ENCODE results near the gene SAT2. TPM values are rescaled to one million over a fixed set of nuclear protein-coding genes. Genes with fewer than 3 reads are reported as not detected.

Gene SAT2
- 10 to 100 TPM; 15.4 to 15.5 TPM for total RNA-seq

GRCh38 chr17:7627250-7628121, at the start of gene SAT2:
TSS of gene SAT2 (minus strand) at chr17:7627821. CDS start at chr17:7627635, 186 bp downstream.
- no peaks in the 10 kb centered on the region for H3K9me3 Mint-ChIP-seq
- peaks cover 13% of the 10 kb centered on the region for H3K4me1 Mint-ChIP-seq

GRCh38 chr17:7676533-7676932, 48.9 kb upstream of the SAT2 start:
- H3K9me3 Mint-ChIP-seq: peaks cover 9% of the 10 kb centered on the region
- H3K27me3 Mint-ChIP-seq: no peaks in the 10 kb centered on the region
- no peak overlapping the region for H3K27ac Mint-ChIP-seq
- peaks cover 2% of the 10 kb centered on the region for H3K4me1 Mint-ChIP-seq
- no peak overlapping the region for H3K4me3 Mint-ChIP-seq
- no peak for DNase-seq
- H3K36me3 Mint-ChIP-seq: peaks cover 32% of the 10 kb centered on the region

More at GRCh38 chr17:7627250-7628121, at the start of gene SAT2:
- no peaks in the 10 kb centered on the region for H3K27me3 Mint-ChIP-seq
- peak; percentile 83 for DNase-seq
- H3K27ac Mint-ChIP-seq: peak within 1 kb of the TSS; percentile 58
- H3K4me3 Mint-ChIP-seq: peak within 1 kb of the TSS; percentile 92
- no peaks in the 10 kb centered on the region for H3K36me3 Mint-ChIP-seq

DNA sequence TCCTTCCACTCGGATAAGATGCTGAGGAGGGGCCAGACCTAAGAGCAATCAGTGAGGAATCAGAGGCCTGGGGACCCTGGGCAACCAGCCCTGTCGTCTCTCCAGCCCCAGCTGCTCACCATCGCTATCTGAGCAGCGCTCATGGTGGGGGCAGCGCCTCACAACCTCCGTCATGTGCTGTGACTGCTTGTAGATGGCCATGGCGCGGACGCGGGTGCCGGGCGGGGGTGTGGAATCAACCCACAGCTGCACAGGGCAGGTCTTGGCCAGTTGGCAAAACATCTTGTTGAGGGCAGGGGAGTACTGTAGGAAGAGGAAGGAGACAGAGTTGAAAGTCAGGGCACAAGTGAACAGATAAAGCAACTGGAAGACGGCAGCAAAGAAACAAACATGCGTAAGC, 47.3 kb upstream of the SAT2 start:
- H3K4me3 Mint-ChIP-seq: no peak overlapping the region
- peaks cover 2% of the 10 kb centered on the region for H3K4me1 Mint-ChIP-seq
- no peak overlapping the region for H3K27ac Mint-ChIP-seq
- H3K9me3 Mint-ChIP-seq: peaks cover 9% of the 10 kb centered on the region
- peaks cover 37% of the 10 kb centered on the region for H3K36me3 Mint-ChIP-seq
- no peaks in the 10 kb centered on the region for H3K27me3 Mint-ChIP-seq
- no peak for DNase-seq

GRCh38 chr17:7673239-7673638, 45.6 kb upstream of the SAT2 start:
- no peaks in the 10 kb centered on the region for H3K27me3 Mint-ChIP-seq
- DNase-seq: peak; percentile 28
- peaks cover 37% of the 10 kb centered on the region for H3K36me3 Mint-ChIP-seq
- peaks cover 9% of the 10 kb centered on the region for H3K9me3 Mint-ChIP-seq
- H3K4me1 Mint-ChIP-seq: no peaks in the 10 kb centered on the region
- H3K4me3 Mint-ChIP-seq: no peak overlapping the region
- H3K27ac Mint-ChIP-seq: no peak overlapping the region

GRCh38 chr17:7668482-7668881, 40.9 kb upstream of the SAT2 start:
- H3K4me3 Mint-ChIP-seq: no peak overlapping the region
- H3K27ac Mint-ChIP-seq: no peak overlapping the region
- no peaks in the 10 kb centered on the region for H3K27me3 Mint-ChIP-seq
- peaks cover 3% of the 10 kb centered on the region for H3K9me3 Mint-ChIP-seq
- no peak for DNase-seq
- no peaks in the 10 kb centered on the region for H3K4me1 Mint-ChIP-seq
- peaks cover 20% of the 10 kb centered on the region for H3K36me3 Mint-ChIP-seq

- no peak overlapping the region for H3K27ac Mint-ChIP-seq
- H3K27me3 Mint-ChIP-seq: no peaks in the 10 kb centered on the region
- no peak overlapping the region for H3K4me3 Mint-ChIP-seq
- no peaks in the 10 kb centered on the region for H3K4me1 Mint-ChIP-seq
- H3K36me3 Mint-ChIP-seq: peaks cover 14% of the 10 kb centered on the region
- DNase-seq: no peak
- no peaks in the 10 kb centered on the region for H3K9me3 Mint-ChIP-seq
These were observed 40.2 kb upstream of the SAT2 start for GRCh38 chr17:7667656-7668406.

DNA sequence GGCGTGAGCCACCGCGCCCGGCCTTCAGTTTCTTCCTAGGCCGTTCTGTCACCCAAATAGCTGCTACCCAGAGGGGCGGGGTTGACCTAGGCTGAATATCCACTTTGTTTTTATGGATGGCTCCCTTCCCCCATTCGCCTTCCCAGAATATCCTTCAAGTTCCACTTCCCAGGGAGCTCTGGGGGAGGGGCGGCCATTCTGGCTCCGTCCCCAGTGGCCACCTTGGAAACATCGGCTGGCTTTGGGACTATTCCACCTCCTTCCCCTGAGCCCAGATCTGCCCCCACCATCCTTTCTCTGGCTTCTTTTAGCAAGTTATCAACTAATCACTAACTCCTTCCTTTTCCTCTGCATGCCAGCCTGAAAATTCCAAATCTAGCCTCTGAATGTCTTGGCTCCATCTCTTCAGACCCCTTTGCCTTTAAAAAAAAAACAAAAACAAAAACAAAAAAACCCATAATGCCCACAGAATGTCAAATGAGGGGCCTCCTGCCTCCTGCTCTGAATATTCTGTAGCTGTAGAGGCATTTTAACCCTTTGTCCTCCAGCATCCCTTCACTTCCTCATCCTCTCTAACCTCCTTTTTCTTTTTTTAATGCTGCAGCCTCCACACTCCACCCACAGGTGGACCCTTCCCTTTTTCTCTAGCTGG, 29.5 kb upstream of the SAT2 start:
- Mint-ChIP-seq H3K27ac (no peak overlapping the region), H3K36me3 (no peaks in the 10 kb centered on the region), H3K27me3 (peaks cover 4% of the 10 kb centered on the region), H3K4me1 (no peaks in the 10 kb centered on the region), H3K4me3 (no peak overlapping the region), H3K9me3 (no peaks in the 10 kb centered on the region)
- DNase-seq: no peak

DNA sequence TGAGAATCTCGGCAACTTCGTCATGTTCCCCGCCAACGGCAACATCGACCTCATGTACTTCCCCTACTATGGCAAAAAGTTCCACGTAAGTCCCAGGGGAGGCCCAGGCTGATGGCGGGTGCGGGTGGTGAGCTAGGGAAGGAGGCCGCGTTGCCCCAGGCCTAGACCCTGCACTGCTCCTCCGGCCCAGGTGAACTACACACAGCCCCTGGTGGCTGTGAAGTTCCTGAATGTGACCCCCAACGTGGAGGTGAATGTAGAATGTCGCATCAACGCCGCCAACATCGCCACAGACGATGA, 27.9 kb upstream of the SAT2 start:
- peaks cover 5% of the 10 kb centered on the region for H3K4me1 Mint-ChIP-seq
- no peak for DNase-seq
- H3K27ac Mint-ChIP-seq: no peak overlapping the region
- H3K36me3 Mint-ChIP-seq: no peaks in the 10 kb centered on the region
- H3K4me3 Mint-ChIP-seq: no peak overlapping the region
- no peaks in the 10 kb centered on the region for H3K9me3 Mint-ChIP-seq
- H3K27me3 Mint-ChIP-seq: peaks cover 15% of the 10 kb centered on the region

DNA sequence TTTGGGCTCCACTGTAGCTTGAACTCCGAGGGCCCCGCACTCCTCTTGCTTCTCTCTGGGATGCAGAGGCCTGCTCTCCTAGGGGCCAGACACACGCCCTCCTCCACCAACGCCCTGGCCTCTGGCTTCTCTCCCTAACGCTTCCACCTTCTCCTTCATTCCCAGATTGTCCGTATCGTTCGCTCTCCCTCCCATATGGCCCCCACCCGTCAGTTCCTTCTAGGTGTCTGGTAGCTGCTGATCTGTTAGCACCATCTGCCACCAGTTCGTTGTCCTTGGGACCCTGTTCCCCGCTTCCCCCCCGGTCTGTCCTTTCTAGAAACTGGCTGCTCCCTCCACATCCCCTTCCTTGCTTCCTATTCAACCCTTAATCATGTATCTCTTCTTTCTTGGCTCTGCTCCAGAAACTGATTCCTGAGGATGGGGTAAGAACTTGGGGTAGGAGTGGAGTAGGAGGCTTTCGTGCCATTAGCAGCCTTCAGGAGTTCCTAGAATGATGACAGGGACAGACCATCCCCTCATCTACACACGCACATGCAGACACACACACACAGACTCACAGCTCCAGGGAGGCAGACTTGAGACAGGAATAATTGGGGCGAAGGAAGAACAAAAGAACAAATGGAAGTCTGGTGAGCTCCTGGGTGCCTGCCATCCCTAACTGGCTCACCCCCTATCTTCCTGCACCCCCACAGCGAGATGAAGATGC, 27.4 kb upstream of the SAT2 start:
- Mint-ChIP-seq H3K9me3 (no peaks in the 10 kb centered on the region), H3K27me3 (peaks cover 20% of the 10 kb centered on the region), H3K27ac (no peak overlapping the region), H3K4me3 (no peak overlapping the region), H3K36me3 (no peaks in the 10 kb centered on the region), H3K4me1 (peaks cover 10% of the 10 kb centered on the region)
- DNase-seq: no peak

DNA sequence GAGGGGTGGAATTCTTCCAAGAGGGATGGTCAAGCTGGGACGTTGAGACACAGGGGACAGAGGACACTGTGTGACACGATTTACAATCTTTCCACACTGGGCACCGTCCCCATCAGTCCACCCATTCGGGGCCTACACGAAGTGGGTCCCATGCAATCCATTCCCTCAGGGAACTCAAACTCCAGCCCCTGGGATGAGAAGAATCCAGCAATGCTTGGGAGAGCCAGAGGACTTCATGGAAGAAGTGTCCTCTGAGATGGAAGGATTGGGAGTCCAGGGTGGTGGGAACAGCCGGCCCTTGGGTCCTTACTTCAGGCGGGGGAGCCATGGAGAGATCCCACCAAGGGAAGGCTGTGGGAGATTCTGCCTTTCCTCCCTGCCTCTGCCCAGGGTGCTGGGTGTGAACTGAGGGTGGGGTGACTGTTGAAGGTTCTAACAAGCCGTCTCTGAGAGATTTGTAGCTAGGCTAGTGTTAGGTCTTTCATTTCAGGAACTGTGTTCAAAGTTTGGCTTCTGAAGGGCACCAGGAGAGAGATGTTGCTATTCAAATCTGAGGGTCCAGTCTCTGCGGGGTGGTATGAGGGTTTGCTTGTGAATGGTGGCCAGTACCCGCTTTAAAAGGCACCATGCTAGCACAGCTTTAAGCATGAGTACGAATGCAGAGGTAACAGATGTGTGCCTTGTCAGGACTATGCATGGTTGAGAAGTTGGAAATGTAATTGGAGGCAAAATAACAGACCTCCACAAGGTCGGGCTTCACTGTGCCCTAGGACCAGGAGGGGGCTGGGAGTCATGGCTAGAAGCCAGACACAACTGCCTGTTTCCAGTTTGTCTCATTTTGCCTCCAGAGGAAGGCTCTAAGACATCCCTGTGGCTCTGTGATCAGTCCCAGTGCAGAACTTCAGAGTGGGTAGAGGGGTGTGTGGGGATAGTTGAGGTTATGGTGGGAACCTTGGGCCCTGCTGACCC, 25.1 kb upstream of the SAT2 start:
- H3K27me3 Mint-ChIP-seq: peaks cover 31% of the 10 kb centered on the region
- no peak overlapping the region for H3K27ac Mint-ChIP-seq
- no peaks in the 10 kb centered on the region for H3K9me3 Mint-ChIP-seq

DNA sequence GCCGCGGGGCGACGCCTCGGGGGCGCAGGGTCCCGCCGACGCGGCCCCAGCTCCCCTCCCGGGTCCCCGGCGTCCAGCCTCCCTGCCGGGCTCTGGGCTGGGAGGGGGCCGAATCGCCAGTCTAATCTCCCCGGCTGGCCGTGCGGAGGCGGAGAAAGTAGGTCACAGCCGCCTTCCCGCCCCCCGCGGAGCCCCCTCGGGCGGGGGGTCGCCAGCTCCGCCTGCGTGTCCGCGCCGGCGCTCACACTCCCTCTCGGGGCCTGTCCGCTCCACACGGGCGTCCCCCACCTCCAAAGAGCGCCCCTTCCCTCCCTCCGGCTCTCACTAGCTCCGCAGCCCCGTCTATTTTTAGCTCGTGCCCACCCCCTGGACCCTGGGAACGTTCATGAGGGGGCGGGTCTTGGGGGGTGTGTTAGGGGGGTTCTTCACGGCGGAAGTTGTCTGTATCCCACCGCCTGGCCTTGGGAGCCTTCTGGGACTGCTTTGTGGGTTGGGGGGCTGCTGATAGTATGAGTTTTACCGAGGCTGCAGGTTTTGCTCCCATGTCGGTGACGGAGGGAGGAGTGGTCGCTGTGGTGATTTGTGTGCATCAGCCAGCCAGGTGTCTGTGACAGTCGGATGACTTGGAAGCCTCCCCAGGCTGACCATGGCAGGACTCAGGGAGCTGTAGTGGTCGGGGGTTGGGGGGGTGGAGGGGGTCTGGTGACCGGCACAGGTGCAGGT, 24.2 kb upstream of the SAT2 start:
- H3K27me3 Mint-ChIP-seq: peaks cover 31% of the 10 kb centered on the region
- no peaks in the 10 kb centered on the region for H3K36me3 Mint-ChIP-seq
- H3K4me3 Mint-ChIP-seq: no peak overlapping the region
- H3K4me1 Mint-ChIP-seq: peaks cover 13% of the 10 kb centered on the region
- H3K9me3 Mint-ChIP-seq: no peaks in the 10 kb centered on the region
- DNase-seq: no peak
- no peak overlapping the region for H3K27ac Mint-ChIP-seq

More for the DNA sequence above, 25.1 kb upstream of the SAT2 start:
- no peak overlapping the region for H3K4me3 Mint-ChIP-seq
- no peaks in the 10 kb centered on the region for H3K36me3 Mint-ChIP-seq
- peaks cover 13% of the 10 kb centered on the region for H3K4me1 Mint-ChIP-seq
- no peak for DNase-seq

DNA sequence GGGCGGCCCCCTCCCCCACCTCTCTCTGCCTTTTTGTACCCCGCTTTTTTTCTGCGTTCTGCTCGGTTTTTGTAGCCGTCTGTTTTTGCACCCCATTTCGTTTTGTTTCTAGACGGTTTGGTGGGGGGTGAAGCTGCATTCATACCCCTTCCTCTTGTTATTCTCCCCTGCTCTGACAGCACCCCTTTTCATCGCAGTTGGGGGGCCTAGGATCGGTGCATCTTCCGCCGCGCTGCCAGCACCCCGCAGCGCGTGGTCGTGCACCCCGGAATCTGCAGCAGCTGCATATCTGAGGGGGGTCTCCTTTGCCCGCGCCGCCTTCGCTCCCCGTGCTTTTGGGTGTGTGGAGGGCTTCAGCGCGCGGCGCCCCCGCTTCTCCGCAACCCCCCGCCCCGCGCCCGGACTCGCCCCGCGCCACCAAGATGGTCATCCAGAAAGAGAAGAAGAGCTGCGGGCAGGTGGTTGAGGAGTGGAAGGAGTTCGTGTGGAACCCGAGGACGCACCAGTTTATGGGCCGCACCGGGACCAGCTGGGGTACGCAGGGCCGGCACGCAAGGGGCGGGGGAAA, 23.6 kb upstream of the SAT2 start:
- peaks cover 13% of the 10 kb centered on the region for H3K4me1 Mint-ChIP-seq

GRCh38 chr17:7650509-7651096, 23.0 kb upstream of the SAT2 start, which contains the start of gene ATP1B2:
TSS of gene ATP1B2 (plus strand) at chr17:7650926. CDS start at chr17:7651519, 593 bp downstream.
- Mint-ChIP-seq H3K27ac (peak within 1 kb of the TSS; percentile 2), H3K27me3 (peaks cover 31% of the 10 kb centered on the region), H3K4me1 (peaks cover 13% of the 10 kb centered on the region), H3K9me3 (no peaks in the 10 kb centered on the region), H3K36me3 (no peaks in the 10 kb centered on the region), H3K4me3 (peak within 1 kb of the TSS; percentile 80)
- DNase-seq: peak; percentile 71

More for the DNA sequence above, 23.6 kb upstream of the SAT2 start:
- Mint-ChIP-seq H3K27me3 (peaks cover 31% of the 10 kb centered on the region), H3K4me3 (peak overlapping the region; percentile 75), H3K27ac (no peak overlapping the region), H3K9me3 (no peaks in the 10 kb centered on the region), H3K36me3 (no peaks in the 10 kb centered on the region)
- DNase-seq: no peak
